ENCODE results near the gene CNR2. TPM values are rescaled to one million over a fixed set of nuclear protein-coding genes. Genes with fewer than 3 reads are reported as not detected.

CNR2 gene
- total and polyA plus RNA-seq, 7 donors, result 0.01 to 0.13 (median 0.08) TPM; not detected in 4

DNA sequence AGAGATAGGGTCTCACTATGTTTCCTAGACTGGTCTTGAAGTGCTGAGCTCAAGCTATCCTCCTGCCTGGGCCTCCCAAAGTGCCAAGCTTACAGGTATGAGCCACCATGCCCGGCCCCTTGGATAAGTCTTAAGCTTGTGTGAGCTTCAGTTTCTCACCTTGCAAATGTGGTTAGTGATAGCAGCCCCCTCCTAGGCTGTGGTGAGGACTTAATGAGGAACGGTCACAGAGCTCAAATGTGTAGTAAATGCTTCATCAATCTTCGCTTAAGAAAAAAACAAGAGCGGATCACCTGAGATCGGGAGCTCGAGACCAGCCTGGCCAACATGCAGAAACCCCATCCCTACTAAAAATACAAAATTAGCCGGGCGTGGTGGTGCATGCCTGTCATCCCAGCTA, 3.0 kb downstream of the CNR2 start:
- Histone ChIP-seq H3K4me1 (no peaks in the 10 kb centered on the region), H3K9me3 (no peaks in the 10 kb centered on the region), H3K36me3 (ENCODE audit: insufficient read depth in 1 of 2, low read depth in 1 of 2) (no peaks in the 10 kb centered on the region), H3K27me3 (ENCODE audit: insufficient read depth in 3 of 3, low read length in 2 of 3) (peaks cover 0 to 6% (median 4%) of the 10 kb centered on the region in 3 donors), H3K27ac (no peak overlapping the region), H3K4me3 (no peak overlapping the region)
- no peak for ATAC-seq
- intact Hi-C loops (cut with DNase I), result no loop called here
- TF ChIP-seq, protein P1, sequence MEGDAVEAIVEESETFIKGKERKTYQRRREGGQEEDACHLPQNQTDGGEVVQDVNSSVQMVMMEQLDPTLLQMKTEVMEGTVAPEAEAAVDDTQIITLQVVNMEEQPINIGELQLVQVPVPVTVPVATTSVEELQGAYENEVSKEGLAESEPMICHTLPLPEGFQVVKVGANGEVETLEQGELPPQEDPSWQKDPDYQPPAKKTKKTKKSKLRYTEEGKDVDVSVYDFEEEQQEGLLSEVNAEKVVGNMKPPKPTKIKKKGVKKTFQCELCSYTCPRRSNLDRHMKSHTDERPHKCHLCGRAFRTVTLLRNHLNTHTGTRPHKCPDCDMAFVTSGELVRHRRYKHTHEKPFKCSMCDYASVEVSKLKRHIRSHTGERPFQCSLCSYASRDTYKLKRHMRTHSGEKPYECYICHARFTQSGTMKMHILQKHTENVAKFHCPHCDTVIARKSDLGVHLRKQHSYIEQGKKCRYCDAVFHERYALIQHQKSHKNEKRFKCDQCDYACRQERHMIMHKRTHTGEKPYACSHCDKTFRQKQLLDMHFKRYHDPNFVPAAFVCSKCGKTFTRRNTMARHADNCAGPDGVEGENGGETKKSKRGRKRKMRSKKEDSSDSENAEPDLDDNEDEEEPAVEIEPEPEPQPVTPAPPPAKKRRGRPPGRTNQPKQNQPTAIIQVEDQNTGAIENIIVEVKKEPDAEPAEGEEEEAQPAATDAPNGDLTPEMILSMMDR (IDR thresholded peaks at IDR 0.05), result no peak
- 90 to 96% (median 90%) methylated on average over 8 of the region's 8 CpGs for WGBS, 3 donors
- DNase-seq, result no peak

DNA sequence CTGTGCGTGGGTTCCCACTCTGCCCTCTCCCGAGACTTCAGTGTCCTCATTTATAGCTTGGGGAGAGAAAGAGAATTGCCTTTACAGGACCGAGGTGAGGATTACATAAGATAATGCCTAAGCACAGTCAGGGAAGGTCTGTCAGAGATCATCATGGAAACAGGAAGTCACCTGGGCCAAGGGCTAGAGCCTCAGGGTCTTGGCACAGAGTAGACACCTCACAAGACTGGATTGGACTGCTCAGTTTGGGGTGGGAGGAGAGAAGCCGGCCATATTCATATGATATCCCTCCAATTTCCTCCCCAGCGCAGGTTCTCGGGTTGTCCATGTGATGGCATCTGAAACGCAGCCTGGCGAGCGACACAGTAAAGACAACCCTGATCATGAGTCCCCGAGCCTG, 3.8 kb downstream of the CNR2 start:
- intact Hi-C loops (cut with DNase I), result no loop called here
- no peaks in the 10 kb centered on the region for H3K4me1 ChIP-seq
- peak in 1 of 4 donors; percentile 26 for ATAC-seq
- no peaks in the 10 kb centered on the region for H3K36me3 ChIP-seq (ENCODE audit: insufficient read depth in 1 of 2, low read depth in 1 of 2)
- H3K27ac ChIP-seq, result no peak overlapping the region
- H3K27me3 ChIP-seq (ENCODE audit: insufficient read depth in 3 of 3, low read length in 2 of 3), result peaks cover 0 to 11% (median 8%) of the 10 kb centered on the region in 3 donors
- TF ChIP-seq, protein P1 (IDR thresholded peaks at IDR 0.05), result no peak
- 50 to 64% (median 57%) methylated on average over 10 of the region's 10 CpGs for WGBS, 3 donors
- no peak overlapping the region for H3K4me3 ChIP-seq
- no peak for DNase-seq
- H3K9me3 ChIP-seq, result no peaks in the 10 kb centered on the region

DNA sequence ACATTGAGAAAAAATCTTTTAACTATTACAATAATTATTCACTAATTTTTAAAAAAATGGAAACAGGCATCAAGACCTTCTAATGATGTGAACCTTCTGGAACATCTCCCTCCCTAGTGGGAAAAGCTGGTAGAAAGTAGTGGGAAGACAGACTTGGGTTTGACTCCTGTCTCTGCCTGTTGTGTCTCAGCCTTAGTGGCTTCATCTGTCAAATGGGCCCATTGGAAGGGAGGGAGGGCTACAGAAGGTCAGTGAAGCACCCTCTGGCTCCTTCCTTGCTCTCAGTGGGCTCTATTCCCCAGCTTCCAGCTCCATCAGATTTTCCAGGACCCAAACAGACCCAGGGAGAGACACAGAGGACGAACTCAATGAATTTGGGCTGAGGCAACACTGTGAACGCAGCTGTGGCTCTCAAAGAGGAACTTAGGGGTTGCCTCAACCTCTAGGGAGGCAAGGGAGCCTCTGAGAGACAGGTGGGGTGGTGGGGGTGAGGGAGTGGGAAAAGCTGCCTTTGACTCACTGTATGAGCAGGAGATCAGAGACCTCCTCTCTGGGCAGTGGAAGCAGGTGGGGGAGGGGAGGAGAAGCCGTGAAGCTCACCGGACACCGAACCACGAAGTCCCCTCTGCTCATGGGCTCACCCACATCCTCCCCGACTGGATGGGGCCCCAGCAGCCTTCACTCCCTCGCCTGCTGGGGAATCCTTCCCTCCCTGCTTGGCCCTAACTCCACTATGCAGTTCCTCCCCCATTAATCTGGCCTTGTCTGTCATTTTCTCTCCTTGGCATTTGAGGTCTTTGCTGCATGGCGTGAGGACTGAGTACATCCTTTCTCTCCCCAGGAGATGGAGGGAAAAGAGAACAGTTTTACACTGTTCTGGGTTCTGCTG, 4.5 kb downstream of the CNR2 start:
- H3K36me3 ChIP-seq (ENCODE audit: insufficient read depth in 1 of 2, low read depth in 1 of 2), result no peaks in the 10 kb centered on the region
- H3K4me1 ChIP-seq, result no peaks in the 10 kb centered on the region

DNA sequence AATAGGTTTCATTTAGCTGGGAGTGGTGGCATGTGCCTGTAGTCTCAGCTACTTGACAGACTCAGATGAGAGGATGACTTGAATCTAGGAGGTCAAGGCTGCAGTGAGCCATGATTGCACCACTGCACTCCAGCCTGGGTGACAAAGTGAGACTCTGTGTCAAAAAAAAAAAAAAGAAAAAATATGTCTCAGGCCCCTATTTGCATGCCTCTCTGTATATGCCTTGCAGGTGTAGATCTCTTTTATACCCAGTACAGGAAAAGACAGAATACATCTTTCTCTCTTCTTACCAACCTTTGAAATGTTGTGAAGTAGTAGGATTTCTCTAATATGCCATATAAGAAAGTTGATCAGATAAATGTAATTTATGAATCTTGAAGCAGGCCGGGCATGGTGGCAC, 6.4 kb downstream of the CNR2 start:
- no peak overlapping the region for H3K4me3 ChIP-seq
- H3K9me3 ChIP-seq, result no peaks in the 10 kb centered on the region
- H3K36me3 ChIP-seq (ENCODE audit: insufficient read depth in 1 of 2, low read depth in 1 of 2), result no peaks in the 10 kb centered on the region
- peaks cover 0 to 26% (median 16%) of the 10 kb centered on the region in 3 donors for H3K27me3 ChIP-seq (ENCODE audit: insufficient read depth in 3 of 3, low read length in 2 of 3)
- no peaks in the 10 kb centered on the region for H3K4me1 ChIP-seq
- no peak for ATAC-seq
- DNase-seq, result no peak
- intact Hi-C loops (cut with DNase I), result no loop called here
- 72 to 88% (median 84%) methylated on average over 1 of the region's 1 CpG for WGBS, 3 donors
- no peak overlapping the region for H3K27ac ChIP-seq
- TF ChIP-seq, protein P1 (IDR thresholded peaks at IDR 0.05), result no peak

More for the DNA sequence above, 4.5 kb downstream of the CNR2 start:
- no peaks in the 10 kb centered on the region for H3K9me3 ChIP-seq
- DNase-seq (no peak), ATAC-seq (peak in 1 of 4 donors; percentile 15)
- intact Hi-C loops (cut with DNase I), result no loop called here
- WGBS, 3 donors, result 35 to 41% (median 41%) methylated on average over 9 of the region's 9 CpGs
- no peak overlapping the region for H3K4me3 ChIP-seq
- TF ChIP-seq, protein P1 (IDR thresholded peaks at IDR 0.05), result no peak
- H3K27me3 ChIP-seq (ENCODE audit: insufficient read depth in 3 of 3, low read length in 2 of 3), result peaks cover 0 to 14% (median 13%) of the 10 kb centered on the region in 3 donors
- no peak overlapping the region for H3K27ac ChIP-seq

Measured in psoas muscle (tissue), 8 donors.